HCT116 (cell line): ENCODE measurements around the gene FREM3. TPM values are rescaled to one million over a fixed set of nuclear protein-coding genes. Genes with fewer than 3 reads are reported as not detected.
"Not testable (repeated sequence)": the region's sequence is repeated elsewhere in the genome, so short reads cannot be mapped to it uniquely, and the experiment has no call there.

ENCODE experiments used
- ATAC-seq: fragments of 200-7000 bp; cut with Tn5 transposase; 2 replicates; pipeline ENCODE4 v1.9.1; 2020; ENCODE audit warnings: mild to moderate bottlenecking, moderate library complexity
- BruUV-seq: library from RNA; stranded (reverse); fragments of 400-500 nt; replicated peaks from 2 replicates; lab custom pipeline; 2021; lab: Mats Ljungman, UMichigan
- CTCF ChIA-PET: fragments of 300-600 bp; sonication (Branson Sonifier 250); formaldehyde crosslinking; loops from one replicate; lab custom pipeline; 2021; ENCODE audit warnings: antibody characterized with exemption; lab: Charles Lee
- POLR2A ChIA-PET: fragments of 300-600, 350-600 bp; sonication (Branson Sonifier 250); formaldehyde crosslinking; loops from one replicate; lab custom pipeline; 2021; ENCODE audit warnings: antibody characterized with exemption; lab: Charles Lee
- RAD21 ChIA-PET, 2 experiments: fragments of 300-600 bp; sonication (Branson Sonifier 250); formaldehyde crosslinking; loops; one replicate each; lab custom pipeline; 2023; ENCODE audit warnings: low total read pairs in 2 of 2; ENCODE audit not compliant: uncharacterized antibody in 2 of 2, unreplicated experiment in 2 of 2, low non-redundant PET in 1 of 2; lab: Charles Lee
- DNase-seq: peaks from one replicate; pipeline ENCODE4 v3.0.0-alpha.2; 2010; ENCODE audit warnings: low read depth, low spot score
- H2AFZ ChIP-seq: fragments of 200-600 bp; shearing (Covaris generic), sonication (generic); 2 replicates; pipeline ENCODE4 v1.6.1; 2017; ENCODE audit warnings: low read depth, mixed run types, mixed read lengths, antibody characterized with exemption, low read length; ENCODE audit not compliant: poor library complexity, severe bottlenecking
- H3K27ac ChIP-seq: 2 replicates; pipeline ENCODE4 v1.5.1; 2012; ENCODE audit warnings: low read depth, low read length
- H3K27me3 ChIP-seq: fragments of 200-600 bp; sonication (generic); 2 replicates; pipeline ENCODE4 v1.6.1; 2016; ENCODE audit warnings: mixed run types, low read length, mixed read lengths; ENCODE audit not compliant: insufficient read depth
- H3K36me3 ChIP-seq, 2 experiments: fragments of 200-500 bp in 1 of 2; fragments of 200-600 bp in 1 of 2; sonication (Bioruptor generic) in 1 of 2; sonication (generic) in 1 of 2; 2 replicates each; pipeline versions ENCODE4 v1.5.1 to v1.6.1; 2014 to 2016; ENCODE audit warnings: low read length in 2 of 2, inconsistent platforms in 1 of 2, mixed read lengths in 1 of 2, mixed run types in 1 of 2; ENCODE audit not compliant: insufficient read depth in 2 of 2, control insufficient read depth in 1 of 2
- H3K4me1 ChIP-seq, 2 experiments: fragments of 200-600 bp in 1 of 2; sonication (generic) in 1 of 2; 2 replicates each; pipeline versions ENCODE4 v1.5.1 to v1.6.1; 2012 to 2017; ENCODE audit warnings: low read length in 2 of 2, inconsistent platforms in 1 of 2, mild to moderate bottlenecking in 1 of 2, mixed read lengths in 1 of 2, mixed run types in 1 of 2, moderate library complexity in 1 of 2; ENCODE audit not compliant: insufficient read depth in 2 of 2, control insufficient read depth in 1 of 2
- H3K4me2 ChIP-seq: fragments of 200-600 bp; sonication (generic); 2 replicates; pipeline ENCODE4 v1.6.1; 2017; ENCODE audit warnings: mixed run types, low read length, mixed read lengths
- H3K4me3 ChIP-seq, 2 experiments: fragments of 200-600 bp in 1 of 2; sonication (generic) in 1 of 2; replicated peaks in 1 of 2; 2 replicates each; pipeline ENCODE4 v1.5.1; 2011 to 2016; ENCODE audit warnings: low read length in 2 of 2, control low read depth in 1 of 2, low read depth in 1 of 2, mild to moderate bottlenecking in 1 of 2, mixed read lengths in 1 of 2, mixed run types in 1 of 2
- H3K79me2 ChIP-seq: fragments of 200-600 bp; sonication (generic); 2 replicates; pipeline ENCODE4 v1.6.1; 2017; ENCODE audit warnings: mild to moderate bottlenecking, mixed run types, low read length, moderate library complexity, mixed read lengths; ENCODE audit not compliant: insufficient read depth
- H3K9ac ChIP-seq: fragments of 200-600 bp; sonication (generic); 2 replicates; pipeline ENCODE4 v1.6.1; 2016; ENCODE audit warnings: low read length, mixed read lengths
- H3K9me2 ChIP-seq: fragments of 200-600 bp; sonication (generic), shearing (Covaris generic); 2 replicates; pipeline ENCODE4 v1.6.1; 2017; ENCODE audit warnings: mixed run types, mild to moderate bottlenecking, moderate library complexity; ENCODE audit not compliant: insufficient read depth
- H3K9me3 ChIP-seq, 2 experiments: fragments of 200-500 bp in 1 of 2; fragments of 200-600 bp in 1 of 2; sonication (Bioruptor generic) in 1 of 2; sonication (generic) in 1 of 2; 2 replicates each; pipeline ENCODE4 v1.6.1; 2014 to 2017; ENCODE audit warnings: low read length in 2 of 2, mixed read lengths in 2 of 2, inconsistent platforms in 1 of 2, low read depth in 1 of 2, mild to moderate bottlenecking in 1 of 2, mixed run types in 1 of 2, moderate library complexity in 1 of 2; ENCODE audit not compliant: control insufficient read depth in 1 of 2, insufficient read depth in 1 of 2
- H4K20me1 ChIP-seq: fragments of 200-600 bp; sonication (generic), shearing (Covaris generic); 2 replicates; pipeline ENCODE4 v1.6.1; 2017; ENCODE audit warnings: mixed run types, mild to moderate bottlenecking, moderate library complexity; ENCODE audit not compliant: insufficient read depth
- ELF1 ChIP-seq: IDR thresholded peaks from 2 replicates; pipeline ENCODE4 v1.6.1; 2012; ENCODE audit warnings: low read depth, borderline replicate concordance
- POLR2AphosphoS5 ChIP-seq: IDR thresholded peaks from 2 replicates; pipeline ENCODE4 v1.6.1; 2011; ENCODE audit warnings: mild to moderate bottlenecking, low read depth, low read length, moderate library complexity
- SP1 ChIP-seq: IDR thresholded peaks from 2 replicates; pipeline ENCODE4 v1.6.1; 2012; ENCODE audit warnings: low read depth
- SRF ChIP-seq: IDR thresholded peaks from 2 replicates; pipeline ENCODE4 v1.6.1; 2012; ENCODE audit warnings: low read depth
- TCF7L2 ChIP-seq: IDR thresholded peaks from 2 replicates; pipeline ENCODE4 v1.7.0; 2011; ENCODE audit warnings: borderline replicate concordance, inconsistent platforms; ENCODE audit not compliant: insufficient read depth, insufficient read length; ENCODE audit errors: extremely low read depth
- ZFX ChIP-seq: fragments of 450-650 bp; IDR thresholded peaks from 2 replicates; pipeline ENCODE4 v1.6.1; 2017
- intact Hi-C: fragments of 100-400 bp; cut with micrococcal nuclease; formaldehyde crosslinking; loops from 2 replicates; pipeline ENCODE4 v1.10.0; 2022
- total RNA-seq: library from RNA; stranded (reverse); gene quantifications from one replicate; pipeline ENCODE4 v1.2.1, GENCODE V29; 2021; ENCODE audit not compliant: unreplicated experiment
- TF ChIP-seq, protein P1 (sequence below): IDR thresholded peaks from 2 replicates; pipeline ENCODE4 v1.6.1; 2011; ENCODE audit warnings: mild to moderate bottlenecking, low read length, moderate library complexity; ENCODE audit not compliant: insufficient replicate concordance; ENCODE audit errors: extremely low read depth
- TF ChIP-seq, protein P2 (sequence below): IDR thresholded peaks from 2 replicates; pipeline ENCODE4 v1.6.1; 2012

Gene FREM3
- total RNA-seq, 1 experiment from 2014 or later, result not detected

DNA sequence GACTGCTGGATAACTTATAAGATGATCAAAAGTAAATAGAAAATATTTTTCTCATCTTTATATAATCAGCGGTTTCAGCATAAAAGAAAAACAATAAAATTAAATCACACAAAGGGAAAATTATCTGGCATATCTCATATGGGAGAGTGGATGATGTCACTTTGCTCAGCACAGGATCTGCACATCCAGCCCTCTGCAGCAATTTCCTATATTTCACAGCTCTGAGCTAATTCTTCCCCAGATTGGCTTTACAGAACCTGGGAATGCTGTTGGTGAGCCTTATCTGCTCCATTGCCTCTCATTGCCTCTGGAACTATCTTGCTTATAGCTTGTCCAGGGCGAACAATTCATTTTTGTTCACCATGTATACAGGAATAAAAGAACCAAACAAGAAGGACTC lies 21.0 kb downstream of the FREM3 start:
- CTCF ChIA-PET, result no interaction called here

DNA sequence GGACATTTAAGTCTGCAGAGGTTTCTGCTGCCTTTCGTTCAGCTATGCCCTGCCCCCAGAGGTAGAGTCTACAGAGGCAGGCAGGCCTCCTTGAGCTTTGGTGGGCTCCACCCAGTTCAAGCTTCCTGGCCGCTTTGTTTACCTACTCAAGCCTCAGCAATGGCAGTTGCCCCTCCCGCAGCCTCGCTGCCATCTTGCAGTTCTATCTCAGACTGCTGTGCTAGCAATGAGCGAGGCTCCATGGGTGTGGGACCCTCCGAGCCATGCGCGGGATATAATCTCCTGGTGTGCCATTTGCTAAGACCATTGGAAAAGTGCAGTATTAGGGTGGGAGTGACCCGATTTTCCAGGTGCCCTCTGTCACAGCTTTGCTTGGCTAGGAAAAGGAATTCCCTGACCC lies 26.8 kb downstream of the FREM3 start:
- CTCF ChIA-PET, H2AFZ ChIP-seq, POLR2A ChIA-PET, H3K9ac ChIP-seq, H4K20me1 ChIP-seq, intact Hi-C loops, H3K9me2 ChIP-seq, DNase-seq, BruUV-seq, H3K27ac ChIP-seq, H3K4me1 ChIP-seq, H3K79me2 ChIP-seq, H3K9me3 ChIP-seq, H3K27me3 ChIP-seq, RAD21 ChIA-PET, H3K4me2 ChIP-seq, H3K36me3 ChIP-seq, ATAC-seq, H3K4me3 ChIP-seq: not testable (repeated sequence)

More for the DNA sequence above, 21.0 kb downstream of the FREM3 start:
- H3K4me2 ChIP-seq, result no peak overlapping the region
- intact Hi-C loops, result no loop called here
- H3K9me3 ChIP-seq, result no peaks in the 10 kb centered on the region
- H3K27ac ChIP-seq, result no peak overlapping the region
- BruUV-seq, result no TSS peak
- ChIA-PET POLR2A (no interaction called here), RAD21 (no interaction called here)
- H3K4me1 ChIP-seq, result no peaks in the 10 kb centered on the region
- H3K9ac ChIP-seq, result no peak overlapping the region
- no peaks in the 10 kb centered on the region for H3K27me3 ChIP-seq
- H3K9me2 ChIP-seq, result no peaks in the 10 kb centered on the region
- no peaks in the 10 kb centered on the region for H3K36me3 ChIP-seq
- DNase-seq (no peak), ATAC-seq (no peak)
- no peaks in the 10 kb centered on the region for H4K20me1 ChIP-seq
- H3K79me2 ChIP-seq, result no peaks in the 10 kb centered on the region
- no peak overlapping the region for H2AFZ ChIP-seq
- TF ChIP-seq TCF7L2 (no peak), ELF1 (no peak), SP1 (no peak), POLR2AphosphoS5 (no peak), ZFX (no peak), SRF (no peak)
- TF ChIP-seq, protein P1, sequence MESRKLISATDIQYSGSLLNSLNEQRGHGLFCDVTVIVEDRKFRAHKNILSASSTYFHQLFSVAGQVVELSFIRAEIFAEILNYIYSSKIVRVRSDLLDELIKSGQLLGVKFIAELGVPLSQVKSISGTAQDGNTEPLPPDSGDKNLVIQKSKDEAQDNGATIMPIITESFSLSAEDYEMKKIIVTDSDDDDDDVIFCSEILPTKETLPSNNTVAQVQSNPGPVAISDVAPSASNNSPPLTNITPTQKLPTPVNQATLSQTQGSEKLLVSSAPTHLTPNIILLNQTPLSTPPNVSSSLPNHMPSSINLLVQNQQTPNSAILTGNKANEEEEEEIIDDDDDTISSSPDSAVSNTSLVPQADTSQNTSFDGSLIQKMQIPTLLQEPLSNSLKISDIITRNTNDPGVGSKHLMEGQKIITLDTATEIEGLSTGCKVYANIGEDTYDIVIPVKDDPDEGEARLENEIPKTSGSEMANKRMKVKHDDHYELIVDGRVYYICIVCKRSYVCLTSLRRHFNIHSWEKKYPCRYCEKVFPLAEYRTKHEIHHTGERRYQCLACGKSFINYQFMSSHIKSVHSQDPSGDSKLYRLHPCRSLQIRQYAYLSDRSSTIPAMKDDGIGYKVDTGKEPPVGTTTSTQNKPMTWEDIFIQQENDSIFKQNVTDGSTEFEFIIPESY, result no peak
- TF ChIP-seq, protein P2, sequence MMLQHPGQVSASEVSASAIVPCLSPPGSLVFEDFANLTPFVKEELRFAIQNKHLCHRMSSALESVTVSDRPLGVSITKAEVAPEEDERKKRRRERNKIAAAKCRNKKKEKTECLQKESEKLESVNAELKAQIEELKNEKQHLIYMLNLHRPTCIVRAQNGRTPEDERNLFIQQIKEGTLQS, result no peak
- H3K4me3 ChIP-seq, result no peak overlapping the region
